KOPT-K1 (cell line): ENCODE measurements around the gene FCRL3.

ENCODE experiments used
- H3K27ac ChIP-seq: fragments of 200-600 bp; sonication (generic); 2 replicates; pipeline ENCODE4 v1.5.1; 2016; ENCODE audit warnings: antibody characterized with exemption, mild to moderate bottlenecking, low read depth, low read length; ENCODE audit not compliant: poor library complexity, severe bottlenecking
- H3K36me3 ChIP-seq: fragments of 200-600 bp; sonication (generic); 2 replicates; pipeline ENCODE4 v1.5.1; 2017; ENCODE audit warnings: antibody characterized with exemption, mild to moderate bottlenecking, low read length, moderate library complexity; ENCODE audit not compliant: insufficient read depth
- H3K9me3 ChIP-seq: fragments of 200-600 bp; sonication (generic); 2 replicates; pipeline ENCODE4 v1.5.1; 2017; ENCODE audit warnings: antibody characterized with exemption, low read length, mild to moderate bottlenecking; ENCODE audit not compliant: insufficient read depth, poor library complexity, severe bottlenecking

The FCRL3 gene

DNA sequence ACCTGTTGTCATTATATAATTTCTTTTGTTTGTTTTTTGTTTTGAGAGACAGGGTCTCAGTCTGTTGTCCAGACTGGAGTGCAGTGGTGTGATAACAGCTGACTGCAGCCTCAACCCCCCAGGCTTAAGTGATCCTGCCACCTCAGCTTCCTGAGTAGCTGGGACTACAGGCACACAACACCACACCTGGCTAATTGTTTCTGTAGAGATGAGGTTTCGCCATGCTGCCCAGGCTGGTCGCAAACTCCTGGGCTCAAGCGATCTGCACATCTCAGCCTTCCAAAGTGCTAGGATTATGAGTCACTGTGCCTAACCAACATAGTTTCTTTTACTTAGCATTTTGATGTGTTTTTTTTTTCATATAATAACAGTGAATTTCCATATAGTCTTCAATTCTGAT, 52.3 kb downstream of the FCRL3 start:
- H3K27ac ChIP-seq = no peak overlapping the region
- no peaks in the 10 kb centered on the region for H3K9me3 ChIP-seq
- no peaks in the 10 kb centered on the region for H3K36me3 ChIP-seq

DNA sequence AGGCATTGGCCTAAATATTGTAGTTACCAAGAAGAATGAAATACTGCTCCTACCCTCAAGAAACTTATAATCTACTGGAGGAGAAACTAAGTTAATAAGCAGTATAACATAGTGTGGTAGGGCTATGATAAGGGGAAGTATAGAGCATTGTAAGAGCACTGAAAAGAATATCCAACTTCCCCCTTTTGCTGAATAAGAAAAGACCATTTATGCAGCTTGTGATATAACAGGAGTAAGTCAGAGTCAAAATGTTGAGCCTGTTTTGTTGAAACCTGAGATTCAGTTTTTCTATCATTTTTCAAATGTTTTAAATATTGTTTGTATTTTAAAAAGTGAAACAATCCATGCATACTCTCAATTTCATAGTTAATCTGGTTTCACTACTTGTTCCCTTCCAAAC, 54.4 kb downstream of the FCRL3 start:
- Histone ChIP-seq H3K27ac (no peak overlapping the region), H3K36me3 (no peaks in the 10 kb centered on the region), H3K9me3 (no peaks in the 10 kb centered on the region)

- Histone ChIP-seq H3K27ac (no peak overlapping the region), H3K36me3 (no peaks in the 10 kb centered on the region), H3K9me3 (no peaks in the 10 kb centered on the region)
These were observed 59.4 kb downstream of the FCRL3 start for GRCh38 chr1:157641177-157641576.

DNA sequence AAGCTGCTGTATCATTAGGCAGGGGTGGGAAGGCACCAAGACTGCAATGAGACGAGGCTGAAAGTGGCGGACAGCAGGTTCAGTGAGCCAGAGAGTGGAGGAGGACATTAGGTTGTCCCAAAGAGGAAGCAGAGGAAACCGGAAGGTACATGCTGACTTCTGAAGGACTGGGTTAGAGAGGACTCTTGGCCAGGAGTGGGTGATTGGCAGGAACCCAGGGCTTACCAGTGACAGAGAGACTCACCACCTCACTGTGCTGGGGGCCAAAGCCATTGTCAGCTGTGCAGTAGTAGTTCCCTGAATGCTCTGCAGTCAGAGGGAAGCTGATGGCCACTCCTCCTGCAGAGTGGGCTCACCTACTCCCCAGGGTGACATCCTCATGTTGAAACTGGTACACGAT, 60.8 kb downstream of the FCRL3 start:
- H3K36me3 ChIP-seq = no peaks in the 10 kb centered on the region
- no peaks in the 10 kb centered on the region for H3K9me3 ChIP-seq

DNA sequence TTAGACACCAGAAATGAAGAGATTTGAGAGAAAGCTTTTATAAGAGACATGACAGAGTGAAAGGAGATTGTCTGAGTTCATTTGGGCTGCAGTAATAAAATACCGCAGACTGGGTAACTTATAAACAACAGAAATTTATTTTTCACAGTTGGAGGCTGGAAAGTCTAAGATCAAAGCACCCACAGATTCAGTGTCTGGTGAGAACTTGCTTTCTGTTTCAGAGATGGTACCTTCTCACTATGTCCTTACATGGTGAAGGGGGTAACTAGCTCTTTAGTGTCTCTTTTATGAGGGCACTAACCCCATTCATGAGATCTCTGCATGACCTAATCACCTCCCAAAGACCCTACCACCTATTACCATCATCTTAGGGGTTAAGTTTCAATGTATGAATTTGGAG, 71.8 kb downstream of the FCRL3 start:
- no peaks in the 10 kb centered on the region for H3K9me3 ChIP-seq
- no peaks in the 10 kb centered on the region for H3K36me3 ChIP-seq
- peak overlapping the region; percentile 73 for H3K27ac ChIP-seq

More for the DNA sequence above, 60.8 kb downstream of the FCRL3 start:
- no peak overlapping the region for H3K27ac ChIP-seq
